Uterus (tissue), 2 donors: ENCODE data around the gene DAND5.

Experiments used
- CTCF ChIP-seq, 4 experiments: fragments of 200-600 bp in 2 of 4; fragments of 450-650 bp in 2 of 4; sonication (generic) in 2 of 4; IDR thresholded peaks; one replicate each; pipeline ENCODE4 v1.5.1; 2016 to 2019; ENCODE audit warnings: antibody characterized with exemption in 4 of 4, mild to moderate bottlenecking in 2 of 4, moderate library complexity in 1 of 4
- POLR2A ChIP-seq, 2 donors: fragments of 450-650 bp; IDR thresholded peaks; one replicate each; pipeline ENCODE4 v1.6.1; 2016; ENCODE audit warnings: antibody characterized with exemption in 2 of 2, mild to moderate bottlenecking in 1 of 2, moderate library complexity in 1 of 2

- TF ChIP-seq CTCF (IDR thresholded peaks at IDR 0.05) (no peak), POLR2A (IDR thresholded peaks at IDR 0.05) (no peak)
Measured at GRCh38 chr19:13014101-13014920, 44.9 kb downstream of the DAND5 start.
